ENCODE results near the gene DESI2.
"Not testable (repeated sequence)": the region's sequence is repeated elsewhere in the genome, so short reads cannot be mapped to it uniquely, and the experiment has no call there.

DESI2 gene

DNA sequence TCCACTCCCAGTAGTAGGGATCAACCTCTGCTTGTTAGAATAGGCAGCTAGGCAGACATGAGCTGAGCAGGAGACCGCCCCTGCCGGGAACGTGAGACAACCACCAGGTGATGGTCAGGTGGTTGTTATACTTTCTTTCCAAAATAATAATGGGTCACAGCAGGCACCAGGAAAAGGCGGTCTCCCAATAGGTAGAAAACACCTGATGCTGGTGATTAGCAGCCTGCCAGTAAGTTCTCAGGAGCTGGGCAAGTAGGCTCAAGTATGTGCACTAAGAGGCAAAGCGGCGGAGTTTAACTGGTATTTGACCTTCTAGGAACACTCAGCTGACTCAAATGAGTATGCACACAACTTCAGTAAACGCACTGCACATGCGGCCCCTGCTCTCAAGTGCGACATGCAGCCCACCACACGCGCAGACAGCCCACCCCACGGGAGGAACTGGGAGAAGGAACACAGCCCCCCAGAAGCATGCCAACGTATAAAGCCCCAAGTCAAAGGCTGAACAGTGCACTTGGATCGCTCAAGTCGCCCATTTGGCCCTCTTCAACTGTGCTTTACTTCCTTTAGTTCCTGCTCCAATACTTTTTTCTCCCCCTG is 80.0 kb downstream of the DESI2 start:
- H3K27me3 ChIP-seq (replicated peaks; ENCODE audit: insufficient read depth, low read length): peaks cover 12% of the 10 kb centered on the region
- no peaks in the 10 kb centered on the region for H3F3A ChIP-seq (ENCODE audit: insufficient read depth, low read length)
- DNase-seq: no peak
- no peak overlapping the region for H2AFZ ChIP-seq (ENCODE audit: low read length)
- no peak for TF ChIP-seq EZH2phosphoT487 (IDR thresholded peaks at IDR 0.05; ENCODE audit: low read length)
- no peak for TF ChIP-seq EZH2 (optimal IDR thresholded peaks at IDR 0.05; ENCODE audit: low read depth, low read length)
- TF ChIP-seq, protein P1, sequence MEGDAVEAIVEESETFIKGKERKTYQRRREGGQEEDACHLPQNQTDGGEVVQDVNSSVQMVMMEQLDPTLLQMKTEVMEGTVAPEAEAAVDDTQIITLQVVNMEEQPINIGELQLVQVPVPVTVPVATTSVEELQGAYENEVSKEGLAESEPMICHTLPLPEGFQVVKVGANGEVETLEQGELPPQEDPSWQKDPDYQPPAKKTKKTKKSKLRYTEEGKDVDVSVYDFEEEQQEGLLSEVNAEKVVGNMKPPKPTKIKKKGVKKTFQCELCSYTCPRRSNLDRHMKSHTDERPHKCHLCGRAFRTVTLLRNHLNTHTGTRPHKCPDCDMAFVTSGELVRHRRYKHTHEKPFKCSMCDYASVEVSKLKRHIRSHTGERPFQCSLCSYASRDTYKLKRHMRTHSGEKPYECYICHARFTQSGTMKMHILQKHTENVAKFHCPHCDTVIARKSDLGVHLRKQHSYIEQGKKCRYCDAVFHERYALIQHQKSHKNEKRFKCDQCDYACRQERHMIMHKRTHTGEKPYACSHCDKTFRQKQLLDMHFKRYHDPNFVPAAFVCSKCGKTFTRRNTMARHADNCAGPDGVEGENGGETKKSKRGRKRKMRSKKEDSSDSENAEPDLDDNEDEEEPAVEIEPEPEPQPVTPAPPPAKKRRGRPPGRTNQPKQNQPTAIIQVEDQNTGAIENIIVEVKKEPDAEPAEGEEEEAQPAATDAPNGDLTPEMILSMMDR (IDR thresholded peaks at IDR 0.05; ENCODE audit: low read length): no peak
- no peak overlapping the region for H3K4me2 ChIP-seq (ENCODE audit: low read depth, low read length)
- H3K9me2 ChIP-seq (replicated peaks; ENCODE audit: insufficient read depth, low read length): no peaks in the 10 kb centered on the region
- H3K36me3 ChIP-seq (replicated peaks; ENCODE audit: insufficient read depth, low read length): no peaks in the 10 kb centered on the region
- no peak overlapping the region for H3K27ac ChIP-seq (ENCODE audit: low read length)
- H3K4me3 ChIP-seq (ENCODE audit: low read length): no peak overlapping the region
- no peaks in the 10 kb centered on the region for H3K79me2 ChIP-seq (ENCODE audit: low read length)
- H4K20me1 ChIP-seq (ENCODE audit: insufficient read depth, low read length): no peaks in the 10 kb centered on the region
- H3K9ac ChIP-seq (ENCODE audit: low read length): no peak overlapping the region
- H3K4me1 ChIP-seq (ENCODE audit: low read length): no peaks in the 10 kb centered on the region
- H3K9me3 ChIP-seq (replicated peaks; ENCODE audit: insufficient read depth, low read length): no peaks in the 10 kb centered on the region

- Histone ChIP-seq H3F3A (ENCODE audit: insufficient read depth, low read length) (no peaks in the 10 kb centered on the region), H3K79me2 (ENCODE audit: low read length) (no peaks in the 10 kb centered on the region), H2AFZ (ENCODE audit: low read length) (no peak overlapping the region), H3K4me3 (ENCODE audit: low read length) (no peak overlapping the region), H3K4me2 (ENCODE audit: low read depth, low read length) (no peak overlapping the region), H3K9ac (ENCODE audit: low read length) (no peak overlapping the region), H3K27me3 (replicated peaks; ENCODE audit: insufficient read depth, low read length) (peaks cover 7% of the 10 kb centered on the region; the same call in 1 of the 2 replicates), H3K36me3 (replicated peaks; ENCODE audit: insufficient read depth, low read length) (no peaks in the 10 kb centered on the region), H3K4me1 (ENCODE audit: low read length) (no peaks in the 10 kb centered on the region), H3K27ac (ENCODE audit: low read length) (no peak overlapping the region), H4K20me1 (ENCODE audit: insufficient read depth, low read length) (no peaks in the 10 kb centered on the region), H3K9me3 (replicated peaks; ENCODE audit: insufficient read depth, low read length) (no peaks in the 10 kb centered on the region), H3K9me2 (replicated peaks; ENCODE audit: insufficient read depth, low read length) (no peaks in the 10 kb centered on the region)
- no peak for DNase-seq
- TF ChIP-seq, protein P1 (IDR thresholded peaks at IDR 0.05; ENCODE audit: low read length): no peak
- TF ChIP-seq EZH2phosphoT487 (IDR thresholded peaks at IDR 0.05; ENCODE audit: low read length): no peak
- no peak for TF ChIP-seq EZH2 (optimal IDR thresholded peaks at IDR 0.05; ENCODE audit: low read depth, low read length)
Measured at GRCh38 chr1:244735404-244735803, 82.5 kb downstream of the DESI2 start.

GRCh38 chr1:244735876-244736561 is 83.1 kb downstream of the DESI2 start:
- Histone ChIP-seq H3K4me3 (ENCODE audit: low read length) (no peak overlapping the region), H3F3A (ENCODE audit: insufficient read depth, low read length) (no peaks in the 10 kb centered on the region), H3K27ac (ENCODE audit: low read length) (no peak overlapping the region), H2AFZ (ENCODE audit: low read length) (no peak overlapping the region), H3K4me1 (ENCODE audit: low read length) (no peaks in the 10 kb centered on the region), H3K9ac (ENCODE audit: low read length) (no peak overlapping the region), H3K9me3 (replicated peaks; ENCODE audit: insufficient read depth, low read length) (no peaks in the 10 kb centered on the region), H3K4me2 (ENCODE audit: low read depth, low read length) (no peak overlapping the region), H3K27me3 (replicated peaks; ENCODE audit: insufficient read depth, low read length) (peaks cover 7% of the 10 kb centered on the region; the same call in 1 of the 2 replicates), H3K9me2 (replicated peaks; ENCODE audit: insufficient read depth, low read length) (no peaks in the 10 kb centered on the region), H4K20me1 (ENCODE audit: insufficient read depth, low read length) (no peaks in the 10 kb centered on the region), H3K36me3 (replicated peaks; ENCODE audit: insufficient read depth, low read length) (no peaks in the 10 kb centered on the region), H3K79me2 (ENCODE audit: low read length) (no peaks in the 10 kb centered on the region)
- DNase-seq: no peak
- TF ChIP-seq, protein P1 (IDR thresholded peaks at IDR 0.05; ENCODE audit: low read length): no peak
- TF ChIP-seq EZH2phosphoT487 (IDR thresholded peaks at IDR 0.05; ENCODE audit: low read length) (no peak), EZH2 (optimal IDR thresholded peaks at IDR 0.05; ENCODE audit: low read depth, low read length) (no peak)

- not testable (repeated sequence) for H2AFZ ChIP-seq (ENCODE audit: low read length); H3K9me3 ChIP-seq (replicated peaks; ENCODE audit: insufficient read depth, low read length); H3K27me3 ChIP-seq (replicated peaks; ENCODE audit: insufficient read depth, low read length); H3K4me1 ChIP-seq (ENCODE audit: low read length); H3K27ac ChIP-seq (ENCODE audit: low read length); H3K36me3 ChIP-seq (replicated peaks; ENCODE audit: insufficient read depth, low read length); H3F3A ChIP-seq (ENCODE audit: insufficient read depth, low read length); H3K4me3 ChIP-seq (ENCODE audit: low read length); H3K9me2 ChIP-seq (replicated peaks; ENCODE audit: insufficient read depth, low read length); H3K79me2 ChIP-seq (ENCODE audit: low read length); DNase-seq; H4K20me1 ChIP-seq (ENCODE audit: insufficient read depth, low read length); H3K4me2 ChIP-seq (ENCODE audit: low read depth, low read length); H3K9ac ChIP-seq (ENCODE audit: low read length)
Measured at GRCh38 chr1:244739140-244739539, 86.2 kb downstream of the DESI2 start.

DNA sequence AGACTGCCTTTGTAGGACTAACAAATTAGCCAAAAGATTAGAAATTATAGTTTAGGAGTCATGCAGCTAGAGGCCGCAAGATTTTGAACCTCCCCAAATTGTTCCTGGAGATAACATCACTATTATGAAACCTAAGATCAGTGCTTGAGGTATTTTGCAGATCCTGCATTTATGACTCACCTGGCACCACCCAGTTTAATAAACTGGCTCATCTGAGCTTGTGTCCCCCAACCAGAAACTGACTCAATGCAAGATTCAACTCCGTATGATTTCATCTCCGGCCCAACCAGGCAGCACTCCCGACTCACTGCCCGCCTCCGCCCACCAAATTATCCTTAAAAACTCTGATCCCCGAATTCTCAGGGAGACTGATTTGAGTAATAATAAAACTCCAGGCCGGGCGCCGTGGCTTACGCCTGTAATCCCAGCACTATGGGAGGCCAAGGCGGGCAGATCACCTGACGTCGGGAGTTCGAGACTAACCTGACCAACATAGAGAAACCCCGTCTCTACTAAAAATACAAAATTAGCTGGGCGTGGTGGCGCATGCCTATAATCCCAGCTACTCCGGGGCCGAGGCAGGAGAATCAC is 87.2 kb downstream of the DESI2 start:
- not testable (repeated sequence) for H4K20me1 ChIP-seq (ENCODE audit: insufficient read depth, low read length); H3K27ac ChIP-seq (ENCODE audit: low read length); DNase-seq; H3K4me1 ChIP-seq (ENCODE audit: low read length); H3K9ac ChIP-seq (ENCODE audit: low read length); H3K36me3 ChIP-seq (replicated peaks; ENCODE audit: insufficient read depth, low read length); H3K9me2 ChIP-seq (replicated peaks; ENCODE audit: insufficient read depth, low read length); H3K79me2 ChIP-seq (ENCODE audit: low read length); H3K4me3 ChIP-seq (ENCODE audit: low read length); H3K9me3 ChIP-seq (replicated peaks; ENCODE audit: insufficient read depth, low read length); H3F3A ChIP-seq (ENCODE audit: insufficient read depth, low read length); H3K27me3 ChIP-seq (replicated peaks; ENCODE audit: insufficient read depth, low read length); H2AFZ ChIP-seq (ENCODE audit: low read length); H3K4me2 ChIP-seq (ENCODE audit: low read depth, low read length)
